Activated CD8-positive, alpha-beta T cell treated with anti-CD3 and anti-CD28 coated beads for 36 hours (primary cell): Measurements from ENCODE around the gene INTS13. TPM values are rescaled to one million over a fixed set of nuclear protein-coding genes. Genes with fewer than 3 reads are reported as not detected.

Experiments used
- ATAC-seq: fragments of 200-7000 bp; cut with Tn5 transposase; one replicate; pipeline ENCODE4 v1.10.0; 2021; ENCODE audit warnings: mild to moderate bottlenecking, moderate library complexity
- CTCF ChIA-PET: fragments of 350-600 bp; sonication (Branson Sonifier 250); formaldehyde crosslinking; loops from one replicate; lab custom pipeline; 2021; ENCODE audit warnings: antibody characterized with exemption; lab: Charles Lee
- POLR2A ChIA-PET: fragments of 350-600 bp; sonication (Branson Sonifier 250); formaldehyde crosslinking; loops from one replicate; lab custom pipeline; 2021; ENCODE audit warnings: antibody characterized with exemption; lab: Charles Lee
- DNase-seq: peaks from one replicate; pipeline ENCODE4 v3.0.0-alpha.2; 2020
- H3K27ac Mint-ChIP-seq: one replicate; pipeline ENCODE4 v1.8.0; 2021; ENCODE audit warnings: mild to moderate bottlenecking, mixed read lengths
- H3K27me3 Mint-ChIP-seq: one replicate; pipeline ENCODE4 v1.8.0; 2021; ENCODE audit warnings: mixed read lengths
- H3K36me3 Mint-ChIP-seq: one replicate; pipeline ENCODE4 v1.8.0; 2021; ENCODE audit warnings: low read depth, mixed read lengths
- H3K4me1 Mint-ChIP-seq: one replicate; pipeline ENCODE4 v1.8.0; 2021; ENCODE audit warnings: low read depth, mixed read lengths
- H3K4me3 Mint-ChIP-seq: one replicate; pipeline ENCODE4 v1.8.0; 2021; ENCODE audit warnings: mild to moderate bottlenecking, moderate library complexity, mixed read lengths
- H3K9me3 Mint-ChIP-seq: one replicate; pipeline ENCODE4 v1.8.0; 2021; ENCODE audit warnings: mixed read lengths
- intact Hi-C: fragments of 100-400 bp; cut with micrococcal nuclease; formaldehyde crosslinking; loops from one replicate; pipeline ENCODE4 v1.10.0; 2022
- total RNA-seq, 2 experiments: library from RNA; stranded (reverse); gene quantifications; one replicate each; pipeline ENCODE4 v1.2.3, GENCODE V29; 2021
- TF ChIP-seq, protein P1 (sequence below): fragments of 200-600 bp; IDR thresholded peaks from one replicate; pipeline ENCODE4 v1.8.0; 2022; ENCODE audit warnings: antibody characterized with exemption, mild to moderate bottlenecking

INTS13 gene
- total RNA-seq, 2 experiments from 2014 or later, result 102 to 115 TPM

DNA sequence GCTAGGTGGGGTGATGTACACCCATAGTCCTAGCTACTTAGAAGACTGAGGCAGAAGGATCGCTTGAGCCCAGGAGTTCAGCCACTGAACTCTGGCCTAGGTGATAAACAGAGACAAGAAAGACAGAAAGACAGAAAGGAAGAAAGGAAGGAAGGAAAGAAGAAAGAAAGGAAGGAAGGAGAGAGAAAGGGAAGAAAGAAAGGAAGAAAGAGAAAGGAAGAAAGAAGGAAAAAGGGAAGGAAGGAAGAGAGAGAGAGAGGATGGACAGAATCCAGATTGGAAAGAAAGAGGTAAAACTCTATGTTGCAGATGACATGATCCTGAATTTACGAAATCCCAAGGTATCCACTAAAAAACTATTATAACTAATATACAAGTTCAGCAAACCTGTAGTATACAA lies 8.2 kb downstream of the INTS13 start:
- DNase-seq (no peak), ATAC-seq (no peak)
- H3K9me3 Mint-ChIP-seq, result no peaks in the 10 kb centered on the region
- TF ChIP-seq, protein P1, sequence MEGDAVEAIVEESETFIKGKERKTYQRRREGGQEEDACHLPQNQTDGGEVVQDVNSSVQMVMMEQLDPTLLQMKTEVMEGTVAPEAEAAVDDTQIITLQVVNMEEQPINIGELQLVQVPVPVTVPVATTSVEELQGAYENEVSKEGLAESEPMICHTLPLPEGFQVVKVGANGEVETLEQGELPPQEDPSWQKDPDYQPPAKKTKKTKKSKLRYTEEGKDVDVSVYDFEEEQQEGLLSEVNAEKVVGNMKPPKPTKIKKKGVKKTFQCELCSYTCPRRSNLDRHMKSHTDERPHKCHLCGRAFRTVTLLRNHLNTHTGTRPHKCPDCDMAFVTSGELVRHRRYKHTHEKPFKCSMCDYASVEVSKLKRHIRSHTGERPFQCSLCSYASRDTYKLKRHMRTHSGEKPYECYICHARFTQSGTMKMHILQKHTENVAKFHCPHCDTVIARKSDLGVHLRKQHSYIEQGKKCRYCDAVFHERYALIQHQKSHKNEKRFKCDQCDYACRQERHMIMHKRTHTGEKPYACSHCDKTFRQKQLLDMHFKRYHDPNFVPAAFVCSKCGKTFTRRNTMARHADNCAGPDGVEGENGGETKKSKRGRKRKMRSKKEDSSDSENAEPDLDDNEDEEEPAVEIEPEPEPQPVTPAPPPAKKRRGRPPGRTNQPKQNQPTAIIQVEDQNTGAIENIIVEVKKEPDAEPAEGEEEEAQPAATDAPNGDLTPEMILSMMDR, result no peak
- H3K36me3 Mint-ChIP-seq, result peaks cover 63% of the 10 kb centered on the region
- H3K27ac Mint-ChIP-seq, result no peak overlapping the region
- intact Hi-C loops, result no loop called here
- CTCF ChIA-PET, result no interaction called here
- POLR2A ChIA-PET, result no interaction called here
- H3K4me3 Mint-ChIP-seq, result no peak overlapping the region
- no peaks in the 10 kb centered on the region for H3K27me3 Mint-ChIP-seq
- peaks cover 34% of the 10 kb centered on the region for H3K4me1 Mint-ChIP-seq

DNA sequence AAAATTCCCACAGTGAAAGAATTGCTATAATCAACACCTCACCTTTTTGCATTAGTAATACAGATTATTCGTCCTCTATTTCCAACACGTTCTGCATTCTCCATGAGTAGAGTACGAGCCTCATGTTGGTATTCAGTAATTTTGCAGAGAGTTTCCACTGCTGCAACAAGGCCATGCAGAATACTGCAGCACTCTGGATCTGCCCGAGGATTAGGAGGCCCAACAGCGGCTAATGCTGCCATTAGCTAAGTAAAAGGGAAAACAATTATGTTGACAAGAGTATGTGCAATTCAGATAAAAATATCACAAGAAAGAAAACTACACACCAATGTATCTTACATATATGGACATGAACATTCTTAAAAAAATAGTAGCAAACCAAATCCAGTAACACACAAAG lies 9.1 kb downstream of the INTS13 start:
- H3K4me1 Mint-ChIP-seq, result peaks cover 26% of the 10 kb centered on the region
- H3K9me3 Mint-ChIP-seq, result no peaks in the 10 kb centered on the region

DNA sequence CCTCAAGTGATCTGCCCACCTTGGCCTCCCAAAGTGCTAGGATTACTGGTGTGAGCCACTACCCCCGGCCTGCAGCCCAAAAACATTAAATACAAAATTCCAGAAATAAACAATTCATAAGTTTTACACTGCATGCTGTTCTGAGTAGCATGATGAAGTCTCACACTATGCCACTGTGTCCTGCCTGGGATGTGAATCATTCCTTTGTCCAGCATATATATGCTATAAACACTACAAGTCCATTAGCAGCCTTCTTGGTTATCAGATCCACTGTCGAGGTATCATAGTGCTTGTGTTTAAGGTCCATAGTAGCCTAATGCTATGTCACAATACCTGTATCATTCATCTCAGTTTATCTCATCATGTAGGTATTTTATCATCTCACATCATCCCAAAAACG lies 15.9 kb downstream of the INTS13 start:
- peaks cover 43% of the 10 kb centered on the region for H3K36me3 Mint-ChIP-seq
- no peaks in the 10 kb centered on the region for H3K9me3 Mint-ChIP-seq
- ChIA-PET CTCF (no interaction called here), POLR2A (interaction anchor here (1.0 kb wide), 1 partner anchor 101 kb away, joined by 3 read pairs; the partner anchor contains the start of gene MED21)
- no peak overlapping the region for H3K27ac Mint-ChIP-seq
- peaks cover 6% of the 10 kb centered on the region for H3K4me1 Mint-ChIP-seq
- ATAC-seq (no peak), DNase-seq (no peak)
- TF ChIP-seq, protein P1, result no peak
- no peak overlapping the region for H3K4me3 Mint-ChIP-seq
- H3K27me3 Mint-ChIP-seq, result no peaks in the 10 kb centered on the region
- intact Hi-C loops, result no loop called here

More for the DNA sequence above, 9.1 kb downstream of the INTS13 start:
- intact Hi-C loops, result no loop called here
- ChIA-PET POLR2A (no interaction called here), CTCF (no interaction called here)
- ATAC-seq (no peak), DNase-seq (no peak)
- H3K36me3 Mint-ChIP-seq, result peaks cover 59% of the 10 kb centered on the region
- H3K4me3 Mint-ChIP-seq, result no peak overlapping the region
- TF ChIP-seq, protein P1, result no peak
- no peaks in the 10 kb centered on the region for H3K27me3 Mint-ChIP-seq
- H3K27ac Mint-ChIP-seq, result no peak overlapping the region

DNA sequence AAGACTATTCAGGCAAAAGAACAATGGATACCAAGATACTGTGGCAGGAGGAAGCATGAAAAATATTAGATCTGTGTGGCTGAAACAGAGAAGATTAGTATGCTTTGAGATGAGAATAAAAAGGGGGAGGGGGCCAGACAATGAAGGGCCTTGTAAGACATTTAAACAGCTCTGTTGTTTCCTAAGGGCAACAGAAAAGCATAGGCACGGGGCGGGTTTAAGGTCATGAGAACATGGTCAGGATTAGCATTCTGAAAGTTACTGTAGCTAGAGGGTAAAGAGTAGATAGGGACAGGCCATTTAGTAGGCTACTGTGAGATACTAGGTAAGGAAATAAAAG lies 18.6 kb downstream of the INTS13 start:
- Mint-ChIP-seq H3K4me1 (peaks cover 6% of the 10 kb centered on the region), H3K36me3 (peaks cover 44% of the 10 kb centered on the region), H3K27me3 (no peaks in the 10 kb centered on the region), H3K27ac (no peak overlapping the region), H3K4me3 (no peak overlapping the region), H3K9me3 (no peaks in the 10 kb centered on the region)
- no peak for ATAC-seq
- DNase-seq, result no peak
- CTCF ChIA-PET, result interaction anchor here (1.5 to 3.3 kb wide), 2 partner anchors 34 to 71 kb away, joined by 3 to 12 read pairs; no protein-coding TSS in a partner anchor
- intact Hi-C loops, result no loop called here
- TF ChIP-seq, protein P1, result no peak
- POLR2A ChIA-PET, result no interaction called here

DNA sequence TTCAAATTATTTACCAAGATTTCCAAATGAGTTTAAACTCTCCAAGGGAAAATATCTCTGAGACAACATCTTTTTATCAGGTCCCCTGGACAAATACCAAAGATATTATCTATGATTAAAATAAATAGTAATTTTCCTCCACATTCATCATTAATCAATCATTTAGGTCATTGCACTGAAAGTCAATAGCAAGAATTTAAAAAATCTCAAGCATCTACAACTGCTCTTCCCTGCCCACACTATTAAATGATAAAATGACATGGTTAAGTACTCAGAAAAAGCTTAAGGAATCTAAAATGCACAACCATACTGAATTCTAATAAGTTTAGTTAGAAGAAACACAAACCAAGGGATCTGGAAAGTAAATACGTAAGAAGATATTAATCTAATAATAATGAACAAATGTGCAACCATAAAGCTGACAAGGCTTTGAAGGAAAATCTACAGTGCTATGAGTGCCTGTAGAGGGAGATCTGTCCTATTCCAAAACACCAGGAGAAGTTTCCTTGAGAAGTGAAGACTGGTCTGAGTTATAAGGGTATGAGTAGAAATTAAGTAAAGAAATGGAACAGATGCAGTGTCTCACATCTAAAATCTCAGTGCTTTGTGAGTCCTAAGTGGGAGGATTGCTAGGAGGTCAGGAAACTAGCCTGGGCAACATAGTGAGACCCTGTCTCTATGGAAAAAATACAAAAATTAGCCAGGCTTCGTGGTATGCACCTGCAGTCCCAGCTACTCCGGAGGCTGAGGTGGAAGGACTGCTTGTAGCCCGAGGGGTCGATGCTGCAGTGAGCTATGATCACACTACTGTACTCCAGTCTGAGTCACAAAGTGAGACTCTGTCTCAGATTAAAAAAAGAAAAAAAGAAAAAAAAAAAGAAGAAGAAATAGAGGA lies 19.2 kb downstream of the INTS13 start:
- intact Hi-C loops, result no loop called here
- POLR2A ChIA-PET, result interaction anchor here (1.6 kb wide), 1 partner anchor 19 kb away, joined by 3 read pairs; no protein-coding TSS in a partner anchor
- no peaks in the 10 kb centered on the region for H3K9me3 Mint-ChIP-seq
- H3K4me3 Mint-ChIP-seq, result no peak overlapping the region
- peaks cover 41% of the 10 kb centered on the region for H3K36me3 Mint-ChIP-seq
- CTCF ChIA-PET, result interaction anchor here (1.5 to 3.3 kb wide), 2 partner anchors 34 to 72 kb away, joined by 3 to 12 read pairs; no protein-coding TSS in a partner anchor
- no peak for DNase-seq
- ATAC-seq, result no peak
- H3K27ac Mint-ChIP-seq, result no peak overlapping the region
- TF ChIP-seq, protein P1, result no peak
- H3K27me3 Mint-ChIP-seq, result no peaks in the 10 kb centered on the region
- peaks cover 6% of the 10 kb centered on the region for H3K4me1 Mint-ChIP-seq
